MM.1S (cell line): Measurements from ENCODE around the gene ADAMTS9.

ENCODE experiments used
- DNase-seq: peaks from one replicate; pipeline ENCODE4 v3.0.0-alpha.2; 2015
- H2AFZ ChIP-seq: fragments of 300-600 bp; sonication (generic); 2 replicates; pipeline ENCODE4 v1.6.0; 2016; ENCODE audit warnings: antibody characterized with exemption, low read length
- H3F3A ChIP-seq: fragments of 300-600 bp; sonication (generic); 2 replicates; pipeline ENCODE4 v1.6.1; 2016; ENCODE audit warnings: mild to moderate bottlenecking, antibody characterized with exemption, low read length, moderate library complexity, mixed read lengths; ENCODE audit not compliant: insufficient read depth
- H3K27ac ChIP-seq: fragments of 300-600 bp; sonication (generic); 2 replicates; pipeline ENCODE4 v1.5.1; 2016; ENCODE audit warnings: mild to moderate bottlenecking, low read length
- H3K27me3 ChIP-seq: fragments of 300-600 bp; sonication (generic); replicated peaks from 2 replicates; pipeline ENCODE4 v1.6.0; 2016; ENCODE audit warnings: low read length; ENCODE audit not compliant: insufficient read depth
- H3K36me3 ChIP-seq: fragments of 300-600 bp; sonication (generic); replicated peaks from 2 replicates; pipeline ENCODE4 v1.6.1; 2016; ENCODE audit warnings: mild to moderate bottlenecking, low read length, mixed read lengths; ENCODE audit not compliant: insufficient read depth
- H3K4me1 ChIP-seq: fragments of 300-600 bp; sonication (generic); 2 replicates; pipeline ENCODE4 v1.6.1; 2016; ENCODE audit warnings: low read length, mixed read lengths
- H3K4me2 ChIP-seq: fragments of 300-600 bp; sonication (generic); 2 replicates; pipeline ENCODE4 v1.6.0; 2016; ENCODE audit warnings: low read depth, low read length
- H3K4me3 ChIP-seq: fragments of 300-600 bp; sonication (generic); 2 replicates; pipeline ENCODE4 v1.5.1; 2016; ENCODE audit warnings: low read length, mixed read lengths
- H3K79me2 ChIP-seq: fragments of 300-600 bp; sonication (generic); 2 replicates; pipeline ENCODE4 v1.6.1; 2016; ENCODE audit warnings: mixed run types, low read length, mixed read lengths
- H3K9ac ChIP-seq: fragments of 300-600 bp; sonication (generic); 2 replicates; pipeline ENCODE4 v1.6.1; 2016; ENCODE audit warnings: low read length, mixed read lengths
- H3K9me2 ChIP-seq: fragments of 300-600 bp; sonication (generic); replicated peaks from 2 replicates; pipeline ENCODE4 v1.6.1; 2016; ENCODE audit warnings: mild to moderate bottlenecking, low read length, mixed read lengths; ENCODE audit not compliant: insufficient read depth
- H3K9me3 ChIP-seq: fragments of 300-600 bp; sonication (generic); replicated peaks from 2 replicates; pipeline ENCODE4 v1.6.1; 2016; ENCODE audit warnings: mild to moderate bottlenecking, low read length, mixed read lengths; ENCODE audit not compliant: insufficient read depth
- H4K20me1 ChIP-seq: fragments of 300-600 bp; sonication (generic); 2 replicates; pipeline ENCODE4 v1.6.1; 2016; ENCODE audit warnings: mild to moderate bottlenecking, low read length, moderate library complexity, mixed read lengths; ENCODE audit not compliant: insufficient read depth
- EZH2 ChIP-seq: fragments of 300-600 bp; sonication (generic); optimal IDR thresholded peaks from 2 replicates; pipeline ENCODE3; 2017; ENCODE audit warnings: low read depth, mild to moderate bottlenecking, antibody characterized with exemption, low read length, mixed read lengths
- EZH2phosphoT487 ChIP-seq: fragments of 300-600 bp; sonication (generic); IDR thresholded peaks from 2 replicates; pipeline ENCODE4 v1.6.1; 2018; ENCODE audit warnings: antibody characterized with exemption, low read length
- TF ChIP-seq, protein P1 (sequence below): fragments of 300-600 bp; sonication (generic); IDR thresholded peaks from 2 replicates; pipeline ENCODE4 v1.5.1; 2016; ENCODE audit warnings: antibody characterized with exemption, low read length, mixed read lengths

The ADAMTS9 gene

DNA sequence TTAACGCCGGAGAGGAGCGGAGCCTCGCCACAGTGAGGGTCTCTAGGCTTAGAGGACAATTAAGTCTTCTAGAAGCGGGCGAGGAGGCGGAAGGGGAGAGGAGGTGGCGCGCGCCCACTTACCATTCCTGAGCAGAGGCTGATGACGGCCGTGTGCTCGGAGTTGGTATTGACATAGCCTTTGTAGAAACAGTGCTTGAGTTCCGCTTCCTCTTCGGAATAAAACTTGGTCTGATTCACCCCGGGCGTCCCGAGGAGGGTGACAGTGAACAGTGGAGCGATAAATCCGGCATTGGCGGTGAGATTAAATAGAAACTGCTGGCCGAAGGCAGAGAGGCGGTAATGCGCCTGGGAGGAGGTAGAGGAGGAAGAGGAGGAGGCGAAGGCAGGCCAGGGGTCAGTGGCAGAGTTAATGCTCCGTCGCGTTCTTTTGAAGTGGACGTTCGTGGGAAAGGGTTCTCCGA is 1.3 kb downstream of the ADAMTS9 start:
- Histone ChIP-seq H2AFZ (0 out of 2 replicates have a peak overlapping the region, but pooled peaks have one; percentile 9), H3F3A (no peaks in the 10 kb centered on the region), H3K27ac (no peak overlapping the region), H3K9ac (no peak overlapping the region), H3K4me2 (peak overlapping the region; percentile 69), H3K9me2 (no peaks in the 10 kb centered on the region), H3K79me2 (no peaks in the 10 kb centered on the region), H4K20me1 (no peaks in the 10 kb centered on the region), H3K36me3 (no peaks in the 10 kb centered on the region), H3K4me1 (no peaks in the 10 kb centered on the region), H3K4me3 (peak overlapping the region; percentile 39), H3K27me3 (0 out of 2 replicates have a peak, but pooled peaks cover 4% of the 10 kb centered on the region), H3K9me3 (no peaks in the 10 kb centered on the region)
- DNase-seq, result peak; percentile 16
- TF ChIP-seq, protein P1, sequence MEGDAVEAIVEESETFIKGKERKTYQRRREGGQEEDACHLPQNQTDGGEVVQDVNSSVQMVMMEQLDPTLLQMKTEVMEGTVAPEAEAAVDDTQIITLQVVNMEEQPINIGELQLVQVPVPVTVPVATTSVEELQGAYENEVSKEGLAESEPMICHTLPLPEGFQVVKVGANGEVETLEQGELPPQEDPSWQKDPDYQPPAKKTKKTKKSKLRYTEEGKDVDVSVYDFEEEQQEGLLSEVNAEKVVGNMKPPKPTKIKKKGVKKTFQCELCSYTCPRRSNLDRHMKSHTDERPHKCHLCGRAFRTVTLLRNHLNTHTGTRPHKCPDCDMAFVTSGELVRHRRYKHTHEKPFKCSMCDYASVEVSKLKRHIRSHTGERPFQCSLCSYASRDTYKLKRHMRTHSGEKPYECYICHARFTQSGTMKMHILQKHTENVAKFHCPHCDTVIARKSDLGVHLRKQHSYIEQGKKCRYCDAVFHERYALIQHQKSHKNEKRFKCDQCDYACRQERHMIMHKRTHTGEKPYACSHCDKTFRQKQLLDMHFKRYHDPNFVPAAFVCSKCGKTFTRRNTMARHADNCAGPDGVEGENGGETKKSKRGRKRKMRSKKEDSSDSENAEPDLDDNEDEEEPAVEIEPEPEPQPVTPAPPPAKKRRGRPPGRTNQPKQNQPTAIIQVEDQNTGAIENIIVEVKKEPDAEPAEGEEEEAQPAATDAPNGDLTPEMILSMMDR, result no peak
- no peak for TF ChIP-seq EZH2phosphoT487
- no peak for TF ChIP-seq EZH2

DNA sequence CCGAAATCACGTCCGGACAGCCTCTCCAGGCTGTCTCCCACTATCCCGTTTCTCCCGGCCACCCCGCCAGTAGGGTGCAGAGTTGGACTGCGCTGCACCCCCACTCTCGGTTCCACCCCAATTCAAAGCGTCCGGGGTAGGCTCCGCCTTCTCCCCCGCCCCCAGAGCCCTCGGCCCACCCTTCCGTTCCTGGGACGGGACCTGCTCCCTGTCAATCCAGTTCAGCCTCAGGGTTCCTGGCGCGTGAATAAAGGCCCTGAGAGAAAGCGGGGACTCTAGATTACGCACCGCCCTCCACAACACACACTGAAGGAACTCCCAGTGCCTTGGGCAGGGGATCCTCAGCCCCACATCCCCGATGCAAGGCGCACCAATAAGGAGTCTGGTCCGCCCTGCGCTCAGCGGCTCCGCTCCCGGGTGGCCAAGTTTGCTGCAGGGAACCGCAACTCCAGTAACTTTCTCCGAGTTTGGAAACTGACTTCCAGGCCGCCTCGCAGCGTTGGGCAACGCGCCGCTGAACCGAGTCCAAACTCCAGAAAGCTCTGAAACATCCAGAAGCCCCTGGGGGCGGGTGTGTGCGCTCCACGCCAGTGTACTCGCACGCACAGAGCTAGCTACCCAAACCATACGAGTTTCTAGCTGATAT is 1.9 kb downstream of the ADAMTS9 start:
- TF ChIP-seq EZH2 (no peak), EZH2phosphoT487 (no peak)
- TF ChIP-seq, protein P1, result no peak
- no peaks in the 10 kb centered on the region for H3K36me3 ChIP-seq
- peak overlapping the region; percentile 69 for H3K4me2 ChIP-seq
- H3K27ac ChIP-seq, result no peak overlapping the region
- no peaks in the 10 kb centered on the region for H3F3A ChIP-seq
- H2AFZ ChIP-seq, result 0 out of 2 replicates have a peak overlapping the region, but pooled peaks have one; percentile 9
- no peak for DNase-seq
- peak overlapping the region; percentile 39 for H3K4me3 ChIP-seq
- H3K27me3 ChIP-seq, result 0 out of 2 replicates have a peak, but pooled peaks cover 4% of the 10 kb centered on the region
- no peaks in the 10 kb centered on the region for H3K79me2 ChIP-seq
- H4K20me1 ChIP-seq, result no peaks in the 10 kb centered on the region
- H3K9me2 ChIP-seq, result no peaks in the 10 kb centered on the region
- H3K4me1 ChIP-seq, result no peaks in the 10 kb centered on the region
- H3K9ac ChIP-seq, result no peak overlapping the region
- H3K9me3 ChIP-seq, result no peaks in the 10 kb centered on the region

DNA sequence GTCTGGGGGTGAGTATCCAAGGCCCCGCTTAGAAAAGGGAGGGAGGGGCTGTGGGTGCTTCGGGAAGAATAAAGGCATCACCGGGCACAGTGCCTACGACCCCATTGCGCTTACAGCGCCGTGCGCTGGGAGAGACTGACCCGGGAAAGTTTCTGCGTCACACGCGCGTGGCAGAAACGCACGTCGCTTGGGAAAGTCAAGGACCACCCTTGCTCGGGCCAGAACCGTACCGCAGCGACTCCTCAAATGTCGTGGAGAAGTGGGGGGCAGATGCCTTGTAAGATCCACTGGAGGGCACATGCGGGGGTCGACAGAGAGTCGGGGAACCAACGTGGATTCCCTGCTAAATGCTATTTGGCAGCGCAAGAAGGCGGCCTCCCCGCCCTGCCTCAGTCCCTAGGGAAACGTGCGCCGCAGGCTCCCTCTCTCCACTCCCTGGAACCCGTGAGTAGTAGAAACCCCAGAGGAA is 2.4 kb downstream of the ADAMTS9 start:
- H3K36me3 ChIP-seq, result no peaks in the 10 kb centered on the region
- H3K9me2 ChIP-seq, result no peaks in the 10 kb centered on the region
- H3K9ac ChIP-seq, result no peak overlapping the region
- no peaks in the 10 kb centered on the region for H3K4me1 ChIP-seq
- no peak overlapping the region for H2AFZ ChIP-seq
- no peaks in the 10 kb centered on the region for H3K79me2 ChIP-seq
- no peak for DNase-seq
- H3K9me3 ChIP-seq, result no peaks in the 10 kb centered on the region
- H3K27ac ChIP-seq, result no peak overlapping the region
- 0 out of 2 replicates have a peak, but pooled peaks cover 4% of the 10 kb centered on the region for H3K27me3 ChIP-seq
- no peak for TF ChIP-seq EZH2phosphoT487
- TF ChIP-seq, protein P1, result no peak
- TF ChIP-seq EZH2, result no peak
- H3K4me2 ChIP-seq, result no peak overlapping the region
- H3F3A ChIP-seq, result no peaks in the 10 kb centered on the region
- H3K4me3 ChIP-seq, result no peak overlapping the region
- H4K20me1 ChIP-seq, result no peaks in the 10 kb centered on the region
